SKM-1 (cell line): Measurements from ENCODE around the gene ELMO3.
A peak's percentile ranks its signal among the peaks of the same experiment; 100 is the strongest.

Experiments used
- DNase-seq: peaks from one replicate; lab custom pipeline; 2025; ENCODE audit not compliant: unreplicated experiment; lab: John Stamatoyannopoulos, UW

Gene ELMO3

DNA sequence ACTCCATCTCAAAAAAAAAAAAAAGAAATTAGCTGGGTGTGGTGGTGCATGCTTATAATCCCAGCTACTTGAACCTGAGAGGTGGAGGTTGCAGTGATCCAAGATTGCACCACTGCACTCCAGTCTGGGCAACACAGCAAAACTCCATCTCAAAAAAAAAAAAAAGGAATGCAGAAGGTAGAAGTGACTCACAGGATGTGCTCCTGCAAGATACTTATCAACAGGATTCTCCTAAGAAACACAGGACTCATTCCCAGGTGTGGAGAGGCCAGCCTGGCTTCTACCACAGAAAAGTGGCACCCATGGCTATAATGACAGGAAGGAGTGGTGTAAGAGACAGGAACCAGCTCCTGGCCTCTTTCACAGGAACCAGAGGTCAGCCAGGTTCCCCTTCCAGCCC lies 13.8 kb downstream of the ELMO3 start:
- no peak for DNase-seq

DNA sequence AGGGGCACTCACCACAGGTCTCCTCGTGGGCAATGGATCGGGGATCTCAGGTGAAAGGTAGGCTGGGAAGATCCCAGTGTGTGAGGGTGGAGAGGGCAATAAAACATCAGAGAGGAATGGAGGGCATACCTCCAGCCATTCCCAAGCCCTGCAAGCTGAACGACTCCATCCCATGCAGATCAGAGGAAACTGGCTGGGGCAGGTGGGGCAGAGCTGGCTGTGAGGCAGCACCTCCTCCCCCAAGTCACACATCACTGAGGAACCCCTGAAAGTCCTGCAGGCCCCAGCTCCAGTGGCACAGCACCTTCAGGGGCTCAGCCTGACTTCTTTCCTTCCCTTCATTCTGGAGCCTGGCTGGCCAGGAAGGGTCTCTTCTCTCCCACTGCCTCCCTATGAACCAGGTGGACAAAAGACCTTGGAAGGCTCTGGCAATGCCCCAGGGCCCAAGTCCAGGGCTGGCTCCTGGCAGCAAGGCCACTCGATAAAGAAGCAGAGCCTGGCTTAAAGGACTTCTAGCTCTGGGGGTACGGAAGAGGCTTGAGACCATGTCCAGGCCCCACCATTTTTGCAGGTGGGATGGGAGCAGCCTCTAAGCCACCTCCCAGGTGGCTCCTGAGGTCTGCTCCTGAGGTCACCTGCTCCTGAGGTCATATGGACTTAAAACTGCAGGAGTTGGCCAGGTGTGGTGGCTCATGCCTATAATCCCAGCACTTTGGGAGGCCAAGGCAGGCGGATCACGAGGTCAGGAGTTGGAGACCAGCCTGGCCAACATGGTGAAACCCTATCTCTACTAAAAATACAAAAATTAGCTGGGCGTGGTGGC lies 14.5 kb downstream of the ELMO3 start:
- DNase-seq, result no peak

GRCh38 chr16:67215706-67216105 lies 16.8 kb downstream of the ELMO3 start:
- no peak for DNase-seq

DNA sequence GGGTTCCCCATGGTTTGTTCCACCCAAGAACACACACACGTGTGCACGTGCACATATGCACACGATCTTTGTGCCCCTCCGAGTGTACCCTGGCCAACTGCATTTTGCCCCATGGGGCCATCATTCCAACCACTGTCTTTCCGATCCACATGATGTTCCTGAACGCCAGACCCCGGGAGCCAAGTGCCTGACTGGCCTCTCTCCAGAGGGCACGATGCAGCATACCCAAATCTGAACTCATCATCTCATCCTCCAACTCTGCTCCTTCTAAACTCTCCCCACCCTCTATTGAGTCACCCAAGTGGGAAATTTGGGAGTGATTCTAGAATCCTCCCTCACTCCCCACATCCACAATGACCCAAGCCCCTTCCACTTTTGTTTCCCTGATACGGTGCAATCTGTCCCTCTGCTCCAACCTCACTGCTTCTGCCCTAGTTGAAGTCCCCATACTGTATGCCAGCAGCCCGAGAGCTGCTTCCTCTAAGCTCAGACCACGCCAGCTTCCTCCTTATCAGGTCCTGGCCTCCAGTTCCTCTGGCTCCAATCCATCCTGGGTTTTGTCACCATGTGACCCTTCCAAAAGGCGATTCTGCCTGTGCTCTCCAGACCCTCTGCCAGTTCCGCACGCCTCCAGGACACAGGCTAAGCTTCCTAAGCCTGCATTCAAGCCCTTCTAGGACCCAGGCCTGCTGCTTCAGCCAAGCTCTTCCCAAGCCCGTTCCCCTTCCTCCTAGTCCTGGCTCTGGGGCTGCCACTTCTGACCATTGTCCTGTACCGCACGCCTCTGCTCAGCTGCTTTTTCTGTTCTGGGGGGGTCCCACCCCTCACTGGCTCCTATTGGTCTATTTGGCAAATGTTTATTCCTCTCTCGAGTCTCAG lies 17.9 kb downstream of the ELMO3 start:
- DNase-seq, result peak; percentile 41

DNA sequence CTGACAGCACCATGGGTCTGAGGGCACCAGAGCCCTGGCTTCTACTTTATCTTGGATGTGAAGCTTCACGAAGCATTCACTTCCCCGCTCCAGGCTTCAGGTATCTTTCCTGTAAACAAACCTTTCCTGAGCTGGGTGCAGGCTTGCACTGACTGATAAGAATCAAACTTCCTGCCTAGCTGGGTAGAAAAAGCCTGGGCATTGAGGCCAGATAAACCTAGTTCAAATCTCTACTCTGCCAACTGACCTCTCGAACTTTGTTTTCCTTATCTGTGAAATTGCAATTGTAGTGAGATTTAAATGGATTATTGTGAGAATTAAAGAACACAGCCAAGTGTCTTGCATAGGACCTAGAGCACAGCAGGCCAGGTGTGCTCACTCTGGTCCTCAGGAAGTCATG lies 25.1 kb downstream of the ELMO3 start:
- DNase-seq, result no peak

GRCh38 chr16:67226295-67226803 lies 27.4 kb downstream of the ELMO3 start:
- DNase-seq, result no peak

DNA sequence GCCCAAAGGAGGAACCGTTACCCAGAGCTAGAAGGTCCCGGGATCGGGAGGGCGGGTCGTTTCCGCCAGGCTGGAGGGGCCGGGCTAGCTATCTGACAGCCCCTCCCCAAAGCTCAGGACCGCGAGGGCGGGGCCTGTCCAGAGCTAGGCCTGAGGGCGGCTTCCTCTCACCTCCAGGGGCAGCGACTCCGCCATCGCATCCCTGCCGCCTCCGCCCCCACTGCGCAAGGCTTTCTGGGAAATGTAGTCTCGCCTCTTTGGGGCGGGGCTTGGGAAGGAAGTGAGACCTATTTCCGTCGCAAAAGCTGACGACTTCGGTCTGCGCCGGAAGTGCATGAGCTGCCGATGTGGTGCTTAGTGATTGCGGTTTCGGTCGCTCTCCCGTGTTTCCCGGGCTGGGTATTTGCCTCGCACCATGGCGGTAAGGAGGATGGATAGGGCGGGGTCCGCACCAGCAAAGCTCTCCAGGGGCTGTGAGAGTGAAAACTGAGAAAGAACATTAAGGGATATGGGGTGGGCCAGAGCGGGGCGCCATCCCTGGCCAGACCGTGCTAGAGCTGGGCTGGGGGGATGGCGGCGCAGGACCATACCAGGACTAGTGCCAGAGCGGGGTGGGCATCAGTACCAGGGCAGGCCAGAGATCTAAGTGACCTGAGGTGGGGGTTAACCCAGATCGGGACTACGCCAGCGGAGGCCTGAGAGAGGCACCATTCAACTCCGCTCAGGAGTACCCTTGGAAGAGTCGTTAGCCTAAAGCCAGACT lies 28.1 kb downstream of the ELMO3 start, which contains the start of gene TMEM208:
Gene TMEM208 (plus strand): TSS at position 327 of the 763 bp plus-strand sequence. CDS start 89 bp downstream, at position 416.
- DNase-seq, result peak; percentile 90

- DNase-seq, result no peak
Measured at GRCh38 chr16:67227567-67227921, 28.6 kb downstream of the ELMO3 start.

DNA sequence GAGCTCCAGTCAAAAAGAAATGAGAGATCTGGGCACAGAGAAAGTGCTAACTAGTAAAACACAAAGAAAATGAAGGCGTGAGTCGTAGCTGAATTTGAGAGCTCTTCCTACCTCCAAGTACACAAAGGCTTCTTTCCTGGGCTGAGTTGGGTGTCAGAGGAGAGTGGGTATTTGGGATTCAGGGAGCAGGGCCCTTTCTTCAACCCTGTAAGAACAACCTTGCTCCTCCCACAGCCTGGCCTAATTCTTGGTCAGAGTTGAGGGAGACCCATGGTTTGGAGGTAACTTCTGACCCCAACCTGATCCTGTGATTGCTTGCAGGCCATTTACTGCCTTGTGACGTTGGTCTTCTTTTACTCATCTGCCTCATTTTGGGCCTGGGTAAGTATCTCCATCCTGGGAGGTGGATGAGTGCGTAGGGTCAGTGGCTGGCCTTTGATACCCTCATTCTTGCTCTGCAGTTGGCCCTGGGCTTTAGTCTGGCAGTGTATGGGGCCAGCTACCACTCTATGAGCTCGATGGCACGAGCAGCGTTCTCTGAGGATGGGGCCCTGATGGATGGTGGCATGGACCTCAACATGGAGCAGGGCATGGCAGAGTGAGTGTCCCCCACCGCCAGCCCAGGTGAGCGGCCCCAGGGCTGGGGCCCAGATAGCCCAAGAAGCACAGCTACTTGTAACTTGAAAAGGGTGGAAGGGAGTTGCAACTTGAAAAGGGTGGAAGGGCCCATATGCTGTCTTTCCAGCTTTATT lies 29.3 kb downstream of the ELMO3 start:
- DNase-seq, result no peak

DNA sequence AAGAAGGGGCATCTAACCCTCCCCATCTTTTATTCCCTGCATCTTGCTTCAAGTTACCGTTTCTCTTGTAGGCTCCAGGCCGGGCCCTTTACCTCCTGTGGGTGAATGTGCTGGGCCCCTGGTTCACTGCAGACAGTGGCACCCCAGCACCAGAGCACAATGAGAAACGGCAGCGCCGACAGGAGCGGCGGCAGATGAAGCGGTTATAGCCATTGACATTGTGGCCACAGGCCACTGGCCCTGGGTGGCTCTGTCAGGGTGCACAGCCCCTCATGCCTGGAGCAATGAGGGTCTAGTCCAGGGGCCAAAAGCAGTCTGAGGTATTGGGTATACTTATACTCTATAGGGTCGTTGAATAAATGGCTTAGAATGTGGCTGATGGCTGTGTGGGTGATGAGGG lies 30.0 kb downstream of the ELMO3 start:
- DNase-seq, result no peak

DNA sequence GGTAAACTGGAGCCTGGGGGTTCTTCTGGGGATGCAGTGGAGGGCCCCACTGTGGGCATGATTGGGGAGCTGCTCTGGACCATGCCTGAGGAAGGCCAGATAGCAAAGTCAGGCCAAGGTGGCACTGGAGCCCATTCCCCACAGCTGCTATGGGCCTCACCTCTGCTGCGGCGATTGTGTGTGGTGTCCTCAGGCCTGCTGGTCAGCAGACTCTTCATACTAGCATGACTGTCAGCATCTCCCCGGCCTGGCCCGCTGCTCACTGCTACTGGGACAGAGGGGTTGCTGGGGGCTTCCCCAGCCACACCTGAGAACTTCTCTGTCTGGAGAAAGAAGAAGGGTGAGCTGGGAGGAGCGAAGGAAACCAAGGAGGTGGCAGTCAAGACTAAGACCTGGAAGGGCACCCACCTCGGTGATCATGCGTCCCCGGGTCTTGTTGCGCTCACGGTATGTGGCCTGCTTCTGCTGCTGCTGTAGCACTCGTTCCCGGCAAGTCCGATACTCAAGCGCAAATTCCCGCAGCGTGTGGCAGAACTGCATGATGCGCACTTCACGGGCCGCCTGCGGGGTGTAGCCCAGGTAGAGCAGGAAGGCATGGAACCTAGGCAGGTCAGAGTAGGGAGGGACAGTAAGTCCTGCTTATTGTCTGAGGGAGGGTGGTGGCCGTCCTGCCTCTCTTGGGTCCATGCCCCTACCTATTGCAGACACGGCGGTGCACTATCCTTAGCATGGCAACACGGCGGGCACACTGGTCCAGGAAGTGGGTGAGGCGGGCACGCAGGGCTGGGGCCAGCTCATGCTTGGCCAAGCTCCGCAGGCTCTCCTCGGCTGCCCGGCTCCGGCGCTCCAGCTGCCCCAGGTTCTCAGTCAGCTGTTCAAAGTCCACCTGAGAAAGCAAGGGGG lies 31.2 kb downstream of the ELMO3 start:
- no peak for DNase-seq

GRCh38 chr16:67230809-67231660 lies 32.1 kb downstream of the ELMO3 start:
- DNase-seq, result no peak

- no peak for DNase-seq
Measured at GRCh38 chr16:67233596-67233995, 34.7 kb downstream of the ELMO3 start.

GRCh38 chr16:67234180-67234597 lies 35.3 kb downstream of the ELMO3 start:
- DNase-seq, result no peak

DNA sequence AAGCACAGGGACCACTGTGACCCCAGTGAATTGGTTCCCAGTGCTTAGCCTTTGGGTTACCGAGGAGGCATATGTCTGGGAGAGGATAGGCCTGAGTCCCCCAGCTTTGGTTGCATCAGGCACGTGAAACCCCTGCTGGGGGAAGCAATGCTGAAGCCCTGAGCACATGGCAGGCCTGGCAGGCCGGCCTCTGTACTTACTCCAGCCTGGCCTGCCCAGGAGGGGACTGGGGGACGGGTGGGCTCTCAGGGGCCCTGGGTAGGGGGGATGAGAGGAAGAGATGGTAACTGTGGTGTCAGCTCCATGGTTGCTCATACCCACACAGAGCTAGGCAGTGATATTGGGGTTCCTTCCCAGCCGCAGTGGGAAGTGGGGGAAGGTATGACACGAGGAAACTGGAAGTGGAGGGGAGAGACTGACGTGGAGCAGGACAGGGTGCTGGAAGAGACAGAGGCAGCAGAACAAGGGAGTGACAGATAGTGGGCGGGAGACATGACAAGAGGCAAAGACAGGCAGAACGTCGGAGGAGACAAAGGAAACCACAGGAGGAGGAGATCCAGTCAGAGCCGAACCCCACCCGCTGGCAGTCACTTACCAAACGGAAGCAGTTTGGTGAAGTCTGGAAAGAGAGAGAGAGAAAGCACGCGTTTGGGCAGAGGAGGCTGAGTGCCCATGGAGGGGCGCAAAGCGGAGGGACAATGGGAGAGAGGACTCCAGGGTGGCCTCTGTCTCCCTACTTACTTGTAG lies 37.1 kb downstream of the ELMO3 start:
- DNase-seq, result no peak

GRCh38 chr16:67236563-67237395 lies 37.8 kb downstream of the ELMO3 start:
- DNase-seq, result no peak
